HL-60 (cell line): Measurements from ENCODE around the gene TADA2B.

Source experiments
- DNase-seq, 2 experiments: peaks; one replicate each; pipeline ENCODE4 v3.0.0-alpha.2; 2010 to 2020; ENCODE audit warnings: low read depth in 1 of 2, low spot score in 1 of 2
- H3K27ac ChIP-seq: fragments of 250-450 bp; sonication (Bioruptor Pico); replicated peaks from 2 replicates; pipeline ENCODE4 v1.5.1; 2020; ENCODE audit warnings: mild to moderate bottlenecking, moderate library complexity
- H3K27me3 ChIP-seq: fragments of 250-450 bp; sonication (Bioruptor Pico); 2 replicates; pipeline ENCODE4 v1.5.1; 2021; ENCODE audit warnings: mild to moderate bottlenecking, moderate library complexity; ENCODE audit not compliant: insufficient read depth, poor library complexity, severe bottlenecking
- H3K4me3 ChIP-seq: replicated peaks from 2 replicates; pipeline ENCODE4 v1.5.1; 2011; ENCODE audit warnings: mild to moderate bottlenecking, control low read depth, low read length; ENCODE audit not compliant: insufficient read depth
- GABPA ChIP-seq: IDR thresholded peaks from 2 replicates; pipeline ENCODE4 v1.6.1; 2012; ENCODE audit warnings: low read depth
- POLR2AphosphoS5 ChIP-seq: IDR thresholded peaks from 2 replicates; pipeline ENCODE4 v1.6.1; 2012; ENCODE audit warnings: low read depth
- REST ChIP-seq: IDR thresholded peaks from 2 replicates; pipeline ENCODE4 v1.6.1; 2012; ENCODE audit warnings: low read depth; ENCODE audit not compliant: insufficient replicate concordance
- SPI1 ChIP-seq: IDR thresholded peaks from 2 replicates; pipeline ENCODE4 v1.6.1; 2012; ENCODE audit warnings: low read depth, mild to moderate bottlenecking, borderline replicate concordance
- TF ChIP-seq, protein P1 (sequence below): IDR thresholded peaks from one replicate; pipeline ENCODE4 v1.5.1; 2011; ENCODE audit warnings: low read length, control low read depth, inconsistent platforms; ENCODE audit not compliant: insufficient read depth

TADA2B gene

GRCh38 chr4:7016086-7016485, 27.1 kb upstream of the TADA2B start:
- Histone ChIP-seq H3K27me3 (no peaks in the 10 kb centered on the region), H3K27ac (no peak overlapping the region), H3K4me3 (no peak overlapping the region)
- DNase-seq = no peak
- TF ChIP-seq GABPA (no peak), REST (no peak), SPI1 (no peak), POLR2AphosphoS5 (no peak)
- TF ChIP-seq, protein P1, sequence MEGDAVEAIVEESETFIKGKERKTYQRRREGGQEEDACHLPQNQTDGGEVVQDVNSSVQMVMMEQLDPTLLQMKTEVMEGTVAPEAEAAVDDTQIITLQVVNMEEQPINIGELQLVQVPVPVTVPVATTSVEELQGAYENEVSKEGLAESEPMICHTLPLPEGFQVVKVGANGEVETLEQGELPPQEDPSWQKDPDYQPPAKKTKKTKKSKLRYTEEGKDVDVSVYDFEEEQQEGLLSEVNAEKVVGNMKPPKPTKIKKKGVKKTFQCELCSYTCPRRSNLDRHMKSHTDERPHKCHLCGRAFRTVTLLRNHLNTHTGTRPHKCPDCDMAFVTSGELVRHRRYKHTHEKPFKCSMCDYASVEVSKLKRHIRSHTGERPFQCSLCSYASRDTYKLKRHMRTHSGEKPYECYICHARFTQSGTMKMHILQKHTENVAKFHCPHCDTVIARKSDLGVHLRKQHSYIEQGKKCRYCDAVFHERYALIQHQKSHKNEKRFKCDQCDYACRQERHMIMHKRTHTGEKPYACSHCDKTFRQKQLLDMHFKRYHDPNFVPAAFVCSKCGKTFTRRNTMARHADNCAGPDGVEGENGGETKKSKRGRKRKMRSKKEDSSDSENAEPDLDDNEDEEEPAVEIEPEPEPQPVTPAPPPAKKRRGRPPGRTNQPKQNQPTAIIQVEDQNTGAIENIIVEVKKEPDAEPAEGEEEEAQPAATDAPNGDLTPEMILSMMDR = no peak

- TF ChIP-seq GABPA (no peak), SPI1 (no peak), POLR2AphosphoS5 (no peak), REST (no peak)
- TF ChIP-seq, protein P1 = no peak
- Histone ChIP-seq H3K4me3 (no peak overlapping the region), H3K27ac (no peak overlapping the region), H3K27me3 (no peaks in the 10 kb centered on the region)
- DNase-seq = no peak
Observed at GRCh38 chr4:7016512-7016911, 26.7 kb upstream of the TADA2B start.

- H3K27ac ChIP-seq = no peak overlapping the region
- no peak overlapping the region for H3K4me3 ChIP-seq
- DNase-seq = no peak
- H3K27me3 ChIP-seq = no peaks in the 10 kb centered on the region
- TF ChIP-seq, protein P1 = no peak
- TF ChIP-seq SPI1 (no peak), GABPA (no peak), REST (no peak), POLR2AphosphoS5 (no peak)
Observed at GRCh38 chr4:7017446-7018048, 25.6 kb upstream of the TADA2B start.
